ENCODE results near the gene TIMP3.

Gene TIMP3

DNA sequence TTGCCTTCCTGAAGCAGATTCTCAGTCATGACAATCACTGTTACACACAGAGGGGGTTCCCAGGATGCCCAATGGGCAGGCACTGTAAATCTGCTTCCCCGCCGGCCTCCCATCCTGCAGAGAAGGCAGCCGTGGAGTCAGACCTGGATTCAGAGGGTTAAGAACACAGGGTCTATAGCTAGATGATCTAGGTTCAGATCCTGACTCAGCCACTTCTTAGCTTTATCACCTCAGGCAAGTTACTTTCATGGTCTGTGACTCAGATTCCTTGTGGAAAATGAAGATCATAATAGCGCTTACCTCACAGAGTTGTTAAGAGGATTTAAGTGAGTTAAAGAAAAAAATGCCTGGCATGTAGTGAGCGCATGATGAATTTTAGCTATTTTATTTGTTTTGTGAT is 95.9 kb downstream of the TIMP3 start:
- DNase-seq, result no peak

DNA sequence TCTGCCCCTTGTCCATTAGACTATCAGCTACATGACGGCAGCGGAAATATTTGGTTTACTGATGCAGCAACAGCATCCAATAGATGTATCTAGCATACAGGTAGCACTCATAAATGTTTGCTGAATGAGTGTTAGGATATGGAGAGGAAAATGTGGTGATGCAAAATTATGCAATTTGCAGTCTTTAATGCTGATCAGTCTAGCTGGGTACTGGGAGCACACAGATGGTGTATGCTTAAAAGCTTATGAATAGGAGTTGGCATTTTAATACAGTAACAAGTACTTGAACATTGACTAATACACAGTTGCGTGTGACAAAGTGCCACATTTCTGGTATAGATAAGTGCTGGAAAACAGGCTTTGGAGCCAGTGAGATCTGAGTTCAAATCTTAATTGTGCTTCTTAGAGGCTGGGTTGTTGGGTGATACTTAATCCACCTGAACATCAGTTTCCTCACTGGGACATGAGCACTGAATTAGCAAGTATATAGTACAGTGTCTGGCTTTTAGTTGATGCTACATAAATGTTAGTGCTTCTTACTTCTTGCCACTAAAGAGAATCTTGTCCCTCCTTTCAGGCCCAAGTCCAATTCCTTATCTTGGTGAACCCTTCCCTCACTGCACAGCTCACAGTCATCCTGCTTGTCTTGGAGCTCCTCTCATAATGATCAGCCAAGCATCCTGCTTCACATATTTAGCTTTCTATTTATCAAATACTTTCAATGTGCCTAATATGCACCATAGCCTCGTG is 99.6 kb downstream of the TIMP3 start:
- DNase-seq, result no peak

DNA sequence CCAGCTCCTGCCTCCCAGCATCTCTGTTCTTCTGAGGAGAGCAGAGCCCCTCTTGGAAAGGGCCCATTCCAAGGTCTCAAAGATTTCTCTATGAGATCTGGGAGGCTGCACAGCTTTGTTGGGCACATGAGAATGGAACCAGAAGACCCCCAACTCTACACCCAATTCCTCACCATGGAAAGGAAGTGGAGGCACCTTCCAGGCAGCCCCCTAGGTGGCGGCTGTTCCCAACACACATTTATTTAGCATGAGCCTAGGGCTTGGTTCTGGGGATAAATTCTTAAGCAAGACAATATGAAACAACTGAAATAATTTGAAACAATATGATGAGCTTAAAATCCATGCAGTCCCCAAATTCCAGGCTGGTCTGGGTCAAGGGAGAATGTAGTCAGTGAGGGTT is 100.4 kb downstream of the TIMP3 start:
- DNase-seq, result no peak

- DNase-seq, result no peak
Measured at GRCh38 chr22:32903507-32903906, 102.0 kb downstream of the TIMP3 start.

GRCh38 chr22:32904044-32904443 is 102.5 kb downstream of the TIMP3 start:
- no peak for DNase-seq

- no peak for DNase-seq
Measured at GRCh38 chr22:32905400-32905799, 103.9 kb downstream of the TIMP3 start.

DNA sequence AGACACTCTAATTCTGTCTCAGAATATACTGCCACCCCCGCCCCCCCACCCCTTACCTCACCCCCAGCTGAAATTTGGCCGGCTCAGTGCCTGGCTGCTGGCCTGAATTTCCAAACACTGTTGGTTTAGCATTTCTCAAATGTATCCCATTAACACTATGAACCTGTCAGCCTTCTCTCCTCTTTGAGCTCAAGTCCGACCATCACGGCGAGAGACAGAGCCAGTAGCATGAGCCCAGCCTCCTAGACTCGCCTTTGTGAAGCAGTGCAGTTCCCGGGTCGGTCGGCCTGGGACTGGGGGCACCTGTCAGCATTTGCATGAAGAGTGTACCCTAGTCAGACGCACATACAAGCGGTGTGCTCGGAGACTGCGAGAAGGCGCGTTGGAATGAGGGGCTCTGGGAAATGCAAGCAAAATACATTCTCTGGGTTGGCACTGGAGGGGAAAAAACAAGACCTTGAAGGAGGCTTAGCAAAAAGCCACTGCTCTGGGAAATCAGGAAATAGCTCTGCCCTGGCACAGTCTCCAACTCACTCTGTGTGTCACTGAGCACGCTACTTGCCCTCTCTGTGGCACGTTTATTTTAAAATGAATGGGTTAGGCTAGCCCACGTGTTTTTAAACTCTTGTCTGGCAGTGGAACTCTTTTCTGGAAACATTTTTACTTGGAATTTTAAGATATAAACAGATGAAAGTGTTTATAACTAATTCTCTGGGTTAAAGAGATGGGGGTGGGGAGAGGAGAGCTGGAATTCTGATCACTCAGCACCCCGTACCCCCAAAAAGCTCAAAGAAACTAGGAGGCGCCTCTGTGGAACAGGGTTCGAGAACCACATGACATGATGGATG is 108.3 kb downstream of the TIMP3 start:
- no peak for DNase-seq

GRCh38 chr22:32910429-32910772 is 108.9 kb downstream of the TIMP3 start:
- no peak for DNase-seq

DNA sequence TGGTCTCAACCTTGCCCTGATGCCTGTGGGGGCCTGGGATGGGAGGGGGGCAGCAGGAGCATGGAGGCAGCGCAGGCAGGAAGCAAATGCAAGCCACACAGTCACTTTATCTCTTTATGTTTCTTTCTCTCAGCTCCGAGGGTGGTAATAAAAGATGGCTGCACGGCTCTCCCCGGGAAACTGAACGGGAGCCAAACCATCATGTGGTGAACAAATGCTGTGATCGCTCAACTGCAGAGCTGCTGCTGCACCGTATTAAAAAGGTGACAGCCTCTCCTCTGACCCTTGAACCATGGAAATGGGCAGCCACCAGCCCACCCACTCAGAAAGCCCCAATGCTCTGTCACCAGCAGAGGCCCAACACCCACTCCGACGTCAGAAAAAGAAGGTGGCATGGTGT is 110.0 kb downstream of the TIMP3 start:
- DNase-seq, result no peak
